Activated B cell treated with CpG ODN at 0.5 μM for 24 hours (primary cell): ENCODE results near the gene CLCN6. TPM values are rescaled to one million over a fixed set of nuclear protein-coding genes. Genes with fewer than 3 reads are reported as not detected.
A peak's percentile ranks its signal among the peaks of the same experiment; 100 is the strongest.
"Not testable (repeated sequence)": the region's sequence is repeated elsewhere in the genome, so short reads cannot be mapped to it uniquely, and the experiment has no call there.

ENCODE experiments used
- ATAC-seq: fragments of 200-7000 bp; cut with Tn5 transposase; one replicate; pipeline ENCODE4 v1.10.0; 2021; ENCODE audit warnings: low read depth, mild to moderate bottlenecking, moderate library complexity
- CTCF ChIA-PET: fragments of 350-600 bp; sonication (Branson Sonifier 250); formaldehyde crosslinking; loops from one replicate; lab custom pipeline; 2021; ENCODE audit warnings: antibody characterized with exemption; lab: Charles Lee
- POLR2A ChIA-PET: fragments of 350-600 bp; sonication (Branson Sonifier 250); formaldehyde crosslinking; loops from one replicate; lab custom pipeline; 2021; ENCODE audit warnings: antibody characterized with exemption; lab: Charles Lee
- DNase-seq: peaks from one replicate; pipeline ENCODE4 v3.0.0; 2022
- H3K27ac Mint-ChIP-seq: one replicate; pipeline ENCODE4 v1.8.0; 2020; ENCODE audit warnings: mixed read lengths
- H3K27me3 Mint-ChIP-seq: one replicate; pipeline ENCODE4 v1.8.0; 2021; ENCODE audit warnings: mixed read lengths
- H3K36me3 Mint-ChIP-seq: one replicate; pipeline ENCODE4 v1.8.0; 2021; ENCODE audit warnings: low read depth, mixed read lengths
- H3K4me1 Mint-ChIP-seq: one replicate; pipeline ENCODE4 v1.8.0; 2021; ENCODE audit warnings: mixed read lengths
- H3K4me3 Mint-ChIP-seq: one replicate; pipeline ENCODE4 v1.8.0; 2020; ENCODE audit warnings: mild to moderate bottlenecking, mixed read lengths
- H3K9me3 Mint-ChIP-seq: one replicate; pipeline ENCODE4 v1.8.0; 2020; ENCODE audit warnings: mixed read lengths
- intact Hi-C: fragments of 100-400 bp; cut with micrococcal nuclease; formaldehyde crosslinking; loops from one replicate; pipeline ENCODE4 v1.15.1; 2024
- total RNA-seq: library from RNA; stranded (reverse); gene quantifications from 2 replicates; pipeline ENCODE4 v1.2.3, GENCODE V29; 2022
- TF ChIP-seq, protein P1 (sequence below): fragments of 200-600 bp; IDR thresholded peaks from one replicate; pipeline ENCODE4 v1.8.0; 2022; ENCODE audit warnings: antibody characterized with exemption, mild to moderate bottlenecking

CLCN6 gene
- total RNA-seq, 1 donor from 2014 or later = 79.6 TPM

- CTCF ChIA-PET = interaction anchor here (1.2 to 1.7 kb wide), 2 partner anchors 18 to 140 kb away, joined by 3 to 7 read pairs; partner anchors contain the start of gene FBXO6
These were observed 2.8 kb upstream of the CLCN6 start for GRCh38 chr1:11802973-11803885.

DNA sequence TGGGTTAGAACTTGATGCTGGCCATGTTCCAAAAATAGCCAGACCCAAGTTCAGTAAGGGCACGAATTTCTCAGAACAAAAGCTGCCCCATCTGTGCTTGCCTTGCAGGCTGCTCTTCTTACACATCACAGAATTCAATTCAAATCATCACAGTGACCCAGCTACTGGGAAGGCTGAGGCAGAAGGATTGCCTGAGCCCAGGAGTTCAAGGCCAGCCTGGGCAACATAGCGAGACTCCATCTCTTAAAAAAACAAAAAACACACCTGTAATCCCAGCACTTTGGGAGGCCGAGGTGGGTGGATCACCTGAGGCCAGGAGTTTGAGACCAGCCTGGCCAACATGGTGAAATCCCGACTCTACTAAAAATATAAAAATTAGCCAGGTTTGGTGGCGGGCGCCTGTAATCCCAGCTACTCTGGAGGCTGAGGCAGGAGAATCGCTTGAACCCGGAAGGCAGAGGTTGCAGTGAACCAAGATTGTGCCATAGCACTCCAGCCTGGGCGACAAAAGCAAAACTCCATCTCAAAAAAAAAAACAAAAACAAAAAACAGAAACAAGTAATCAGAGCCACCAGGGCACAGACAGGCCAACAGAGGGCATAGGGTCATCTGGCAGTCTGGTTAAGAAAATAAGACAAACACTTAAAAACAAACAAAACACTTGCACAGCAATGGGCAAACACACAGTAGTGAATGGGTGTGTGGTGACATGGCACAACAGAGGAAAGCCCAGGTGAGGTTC, 1.9 kb upstream of the CLCN6 start:
- not testable (repeated sequence) for DNase-seq, ATAC-seq, H3K9me3 Mint-ChIP-seq, H3K27me3 Mint-ChIP-seq
- Mint-ChIP-seq H3K27ac (peak overlapping the region; percentile 97), H3K36me3 (peaks cover 69% of the 10 kb centered on the region), H3K4me1 (peaks cover 72% of the 10 kb centered on the region), H3K4me3 (peak overlapping the region; percentile 95)
- CTCF ChIA-PET = interaction anchor here (1.2 to 1.7 kb wide), 2 partner anchors 18 to 140 kb away, joined by 3 to 7 read pairs; partner anchors contain the start of gene FBXO6
- intact Hi-C loops = loop anchor here (2.0 to 10.0 kb wide), 2 partner anchors 19 to 1329 kb away; partner anchors contain the start of genes DFFA and PEX14
- POLR2A ChIA-PET = interaction anchor here (0.5 to 6.8 kb wide), 12 partner anchors 10 to 521 kb away, joined by 3 to 163 read pairs (median 6); no protein-coding TSS in a partner anchor

More at GRCh38 chr1:11802973-11803885, 2.8 kb upstream of the CLCN6 start:
- peaks cover 68% of the 10 kb centered on the region for H3K36me3 Mint-ChIP-seq
- peaks cover 66% of the 10 kb centered on the region for H3K4me1 Mint-ChIP-seq
- H3K9me3 Mint-ChIP-seq = no peaks in the 10 kb centered on the region
- intact Hi-C loops = loop anchor here (10.0 kb wide), 1 partner anchor 1328 kb away; the partner anchor contains the start of genes DFFA and PEX14
- TF ChIP-seq, protein P1, sequence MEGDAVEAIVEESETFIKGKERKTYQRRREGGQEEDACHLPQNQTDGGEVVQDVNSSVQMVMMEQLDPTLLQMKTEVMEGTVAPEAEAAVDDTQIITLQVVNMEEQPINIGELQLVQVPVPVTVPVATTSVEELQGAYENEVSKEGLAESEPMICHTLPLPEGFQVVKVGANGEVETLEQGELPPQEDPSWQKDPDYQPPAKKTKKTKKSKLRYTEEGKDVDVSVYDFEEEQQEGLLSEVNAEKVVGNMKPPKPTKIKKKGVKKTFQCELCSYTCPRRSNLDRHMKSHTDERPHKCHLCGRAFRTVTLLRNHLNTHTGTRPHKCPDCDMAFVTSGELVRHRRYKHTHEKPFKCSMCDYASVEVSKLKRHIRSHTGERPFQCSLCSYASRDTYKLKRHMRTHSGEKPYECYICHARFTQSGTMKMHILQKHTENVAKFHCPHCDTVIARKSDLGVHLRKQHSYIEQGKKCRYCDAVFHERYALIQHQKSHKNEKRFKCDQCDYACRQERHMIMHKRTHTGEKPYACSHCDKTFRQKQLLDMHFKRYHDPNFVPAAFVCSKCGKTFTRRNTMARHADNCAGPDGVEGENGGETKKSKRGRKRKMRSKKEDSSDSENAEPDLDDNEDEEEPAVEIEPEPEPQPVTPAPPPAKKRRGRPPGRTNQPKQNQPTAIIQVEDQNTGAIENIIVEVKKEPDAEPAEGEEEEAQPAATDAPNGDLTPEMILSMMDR = no peak
- H3K27me3 Mint-ChIP-seq = no peaks in the 10 kb centered on the region
- POLR2A ChIA-PET = interaction anchor here (0.5 to 2.1 kb wide), 9 partner anchors 11 to 134 kb away, joined by 3 to 28 read pairs (median 6); no protein-coding TSS in a partner anchor
- ATAC-seq (peak; percentile 33), DNase-seq (peak; percentile 64)
- H3K27ac Mint-ChIP-seq = peak overlapping the region; percentile 85
- H3K4me3 Mint-ChIP-seq = peak overlapping the region; percentile 80

- TF ChIP-seq, protein P1 = no peak
- no peak for ATAC-seq
- CTCF ChIA-PET = no interaction called here
- Mint-ChIP-seq H3K27ac (peak overlapping the region; percentile 97), H3K36me3 (peaks cover 70% of the 10 kb centered on the region), H3K27me3 (no peaks in the 10 kb centered on the region), H3K9me3 (no peaks in the 10 kb centered on the region), H3K4me3 (peak overlapping the region; percentile 95), H3K4me1 (peaks cover 76% of the 10 kb centered on the region)
- no peak for DNase-seq
- intact Hi-C loops = loop anchor here (2.0 to 10.0 kb wide), 6 partner anchors 20 to 1893 kb away; partner anchors contain the start of genes CTNNBIP1, DFFA, FBXO2 and FBXO44
- POLR2A ChIA-PET = interaction anchor here (0.6 to 6.8 kb wide), 3 partner anchors 9 to 522 kb away, joined by 3 to 163 read pairs (median 3); no protein-coding TSS in a partner anchor
These were observed 1.1 kb upstream of the CLCN6 start for GRCh38 chr1:11804666-11805421.

DNA sequence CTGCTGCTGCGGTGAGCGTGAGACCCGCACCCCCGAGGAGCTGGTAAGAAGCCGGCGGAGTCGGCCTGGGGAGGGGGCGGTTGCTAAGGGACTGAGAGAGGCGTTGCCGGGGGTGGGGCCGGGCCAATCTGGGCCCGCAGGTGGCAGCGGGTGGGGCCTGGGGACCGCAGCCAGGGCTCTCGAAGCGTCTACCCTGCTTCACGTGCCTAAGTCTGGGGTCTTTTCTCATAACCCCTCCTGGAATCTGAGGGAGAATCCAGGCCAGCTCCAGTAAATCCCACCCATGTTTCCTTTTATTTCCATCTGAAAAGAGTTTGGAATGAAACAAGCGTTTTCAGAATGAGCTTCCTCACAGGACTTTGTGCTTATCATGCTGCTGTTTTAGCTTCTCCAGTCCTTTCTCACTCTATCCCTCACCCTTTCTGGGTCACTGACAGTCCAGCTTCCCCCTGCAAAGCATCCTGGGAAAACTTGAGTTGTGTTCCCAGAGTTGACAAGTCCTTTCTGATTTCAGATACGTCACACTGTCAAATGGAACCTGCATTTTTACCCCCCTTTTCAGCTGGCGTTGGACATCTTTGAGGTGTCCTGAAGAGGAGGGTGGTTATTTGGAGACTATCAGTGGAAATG, 431 bp downstream of the CLCN6 start:
- intact Hi-C loops = loop anchor here (1.0 to 10.0 kb wide), 10 partner anchors 8 to 1894 kb away; partner anchors contain the start of genes AGTRAP, CTNNBIP1, DFFA and FBXO2
- Mint-ChIP-seq H3K27ac (peak overlapping the region; percentile 97), H3K36me3 (peaks cover 65% of the 10 kb centered on the region), H3K4me3 (peak overlapping the region; percentile 95), H3K27me3 (no peaks in the 10 kb centered on the region), H3K9me3 (no peaks in the 10 kb centered on the region), H3K4me1 (peaks cover 73% of the 10 kb centered on the region)
- TF ChIP-seq, protein P1 = no peak
- ATAC-seq = peak; percentile 62
- ChIA-PET POLR2A (interaction anchor here (0.5 to 6.8 kb wide), 26 partner anchors 9 to 1977 kb away, joined by 3 to 163 read pairs (median 4); partner anchors contain the start of genes AGTRAP, FBXO6, MFN2 and MIIP), CTCF (interaction anchor here (1.2 to 2.1 kb wide), 2 partner anchors 153 to 769 kb away, joined by 3 to 5 read pairs; no protein-coding TSS in a partner anchor)
- DNase-seq = no peak
